ENCODE results near the gene ELF1.

DNA sequence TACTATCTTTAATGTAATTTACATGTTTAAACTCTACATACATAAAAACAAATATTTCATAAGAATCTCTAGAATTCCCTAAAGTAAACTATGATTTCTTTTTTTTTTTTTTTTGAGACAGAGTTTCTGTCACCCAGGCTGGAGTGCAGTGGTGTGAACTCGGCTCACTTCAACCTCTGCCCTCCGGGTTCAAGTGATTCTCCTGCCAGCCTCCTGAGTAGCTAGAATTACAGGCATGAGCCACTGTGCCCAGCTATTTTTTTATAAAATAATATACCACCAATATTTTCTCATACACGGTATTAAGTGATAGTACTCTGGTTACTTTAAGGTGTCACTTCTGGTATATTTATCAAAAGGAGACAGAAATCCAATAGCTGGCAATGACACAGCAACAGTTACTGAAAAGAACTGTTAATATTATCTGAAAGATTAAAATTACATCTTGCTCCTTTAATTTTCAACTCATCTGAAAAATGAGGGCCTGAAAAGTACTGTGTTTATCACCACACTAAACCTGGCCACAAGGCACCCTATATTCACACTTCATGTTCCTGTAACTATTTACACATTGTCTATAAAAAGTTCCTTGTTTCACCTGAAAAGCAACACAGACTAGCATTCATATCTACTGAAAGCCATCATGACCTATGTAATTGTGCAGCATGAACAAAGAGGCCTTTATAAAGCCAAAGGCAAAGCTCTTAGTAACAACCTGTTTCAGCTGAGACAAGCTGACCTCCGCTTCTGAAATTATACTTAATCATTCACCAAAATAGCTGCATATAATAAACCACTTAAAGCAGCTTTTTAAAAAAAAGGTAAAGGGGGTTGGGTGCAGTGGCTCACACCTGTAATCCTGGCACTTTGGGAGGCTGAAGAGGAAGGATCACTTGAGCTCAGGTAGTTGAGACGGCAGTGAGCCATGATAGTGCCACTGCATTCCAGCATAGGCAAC is 123.6 kb downstream of the ELF1 start:
- TF ChIP-seq, protein P1, sequence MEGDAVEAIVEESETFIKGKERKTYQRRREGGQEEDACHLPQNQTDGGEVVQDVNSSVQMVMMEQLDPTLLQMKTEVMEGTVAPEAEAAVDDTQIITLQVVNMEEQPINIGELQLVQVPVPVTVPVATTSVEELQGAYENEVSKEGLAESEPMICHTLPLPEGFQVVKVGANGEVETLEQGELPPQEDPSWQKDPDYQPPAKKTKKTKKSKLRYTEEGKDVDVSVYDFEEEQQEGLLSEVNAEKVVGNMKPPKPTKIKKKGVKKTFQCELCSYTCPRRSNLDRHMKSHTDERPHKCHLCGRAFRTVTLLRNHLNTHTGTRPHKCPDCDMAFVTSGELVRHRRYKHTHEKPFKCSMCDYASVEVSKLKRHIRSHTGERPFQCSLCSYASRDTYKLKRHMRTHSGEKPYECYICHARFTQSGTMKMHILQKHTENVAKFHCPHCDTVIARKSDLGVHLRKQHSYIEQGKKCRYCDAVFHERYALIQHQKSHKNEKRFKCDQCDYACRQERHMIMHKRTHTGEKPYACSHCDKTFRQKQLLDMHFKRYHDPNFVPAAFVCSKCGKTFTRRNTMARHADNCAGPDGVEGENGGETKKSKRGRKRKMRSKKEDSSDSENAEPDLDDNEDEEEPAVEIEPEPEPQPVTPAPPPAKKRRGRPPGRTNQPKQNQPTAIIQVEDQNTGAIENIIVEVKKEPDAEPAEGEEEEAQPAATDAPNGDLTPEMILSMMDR (IDR thresholded peaks at IDR 0.05), result peak in 1 of 5 experiments; percentile 27
- no peak for TF ChIP-seq EP300 (IDR thresholded peaks at IDR 0.05; ENCODE audit: low read depth)
